ENCODE results near the gene CEP70. TPM values are rescaled to one million over a fixed set of nuclear protein-coding genes. Genes with fewer than 3 reads are reported as not detected.
"Not testable (repeated sequence)": the region's sequence is repeated elsewhere in the genome, so short reads cannot be mapped to it uniquely, and the experiment has no call there.

Gene CEP70, protein sequence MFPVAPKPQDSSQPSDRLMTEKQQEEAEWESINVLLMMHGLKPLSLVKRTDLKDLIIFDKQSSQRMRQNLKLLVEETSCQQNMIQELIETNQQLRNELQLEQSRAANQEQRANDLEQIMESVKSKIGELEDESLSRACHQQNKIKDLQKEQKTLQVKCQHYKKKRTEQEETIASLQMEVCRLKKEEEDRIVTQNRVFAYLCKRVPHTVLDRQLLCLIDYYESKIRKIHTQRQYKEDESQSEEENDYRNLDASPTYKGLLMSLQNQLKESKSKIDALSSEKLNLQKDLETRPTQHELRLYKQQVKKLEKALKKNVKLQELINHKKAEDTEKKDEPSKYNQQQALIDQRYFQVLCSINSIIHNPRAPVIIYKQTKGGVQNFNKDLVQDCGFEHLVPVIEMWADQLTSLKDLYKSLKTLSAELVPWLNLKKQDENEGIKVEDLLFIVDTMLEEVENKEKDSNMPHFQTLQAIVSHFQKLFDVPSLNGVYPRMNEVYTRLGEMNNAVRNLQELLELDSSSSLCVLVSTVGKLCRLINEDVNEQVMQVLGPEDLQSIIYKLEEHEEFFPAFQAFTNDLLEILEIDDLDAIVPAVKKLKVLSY
- polyA plus RNA-seq (ENCODE audit: insufficient read length in 10 of 10), result 10 to 100 TPM; 15.5 to 27.4 (median 21.2) TPM
- long read RNA-seq, donor 1, result 0 reads
- long read RNA-seq, donor 2, partial matches to known transcripts, result 0 of 1 reads
- long read RNA-seq, donor 2, other reads (novel, unspliced or antisense), result 0 of 1 reads
- long read RNA-seq, donor 3, result 0 reads
- long read RNA-seq, donor 4, partial matches to known transcripts, result 0 of 2 reads
- long read RNA-seq, donor 4, other reads (novel, unspliced or antisense), result 0 of 2 reads
- long read RNA-seq, donor 5, partial matches to known transcripts, result 0 of 1 reads
- long read RNA-seq, donor 5, other reads (novel, unspliced or antisense), result 0 of 1 reads
- long read RNA-seq, donor 6, result 0 reads
- long read RNA-seq, donor 7, partial matches to known transcripts, result 0 of 1 reads
- long read RNA-seq, donor 7, other reads (novel, unspliced or antisense), result 0 of 1 reads
- long read RNA-seq, donor 8, partial matches to known transcripts, result 0 of 3 reads
- long read RNA-seq, donor 8, other reads (novel, unspliced or antisense), result 0 of 3 reads
- long read RNA-seq, donor 9, result 0 reads

DNA sequence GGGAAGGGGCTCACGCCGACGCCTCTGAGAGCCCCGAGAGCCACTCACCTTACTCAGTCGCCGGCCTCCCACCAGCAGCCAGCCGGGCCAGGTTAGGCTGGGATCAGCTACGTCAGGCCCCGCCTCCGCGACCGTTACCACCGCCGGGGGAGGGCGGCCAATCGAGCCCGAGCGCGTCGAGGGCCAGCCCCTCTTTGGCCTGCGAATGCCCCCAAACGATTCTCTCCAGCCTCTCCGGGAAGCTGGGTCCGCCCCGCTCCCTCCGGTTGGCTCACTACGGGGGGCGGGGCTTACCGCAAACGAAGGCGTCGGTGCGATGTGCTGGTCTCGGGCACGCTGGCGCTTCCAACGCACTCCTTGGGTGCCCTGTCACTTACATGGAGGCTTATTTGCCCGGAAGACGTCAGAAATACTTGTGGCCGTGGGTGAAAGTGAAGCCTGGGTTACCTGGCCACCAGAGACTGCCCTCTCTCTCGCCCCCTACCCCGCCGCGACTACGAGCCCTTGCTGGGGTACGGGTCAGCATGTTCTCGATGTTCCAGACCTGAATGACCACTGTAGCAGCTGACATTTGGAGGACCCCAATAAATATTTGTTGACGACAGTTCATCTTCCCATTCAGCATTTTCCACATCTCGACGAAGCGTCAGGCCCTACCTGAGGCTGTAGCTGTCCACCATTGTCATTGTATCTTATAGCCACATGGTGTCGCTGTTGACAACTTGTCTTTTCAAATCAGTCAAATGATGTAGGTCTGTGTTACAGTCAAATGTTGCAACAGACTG lies at the start of gene CEP70:
TSS of gene CEP70 (minus strand) at position 111 of the 785 bp plus-strand sequence. CDS start 21,333 bp downstream, outside the sequence.
- DNase-seq, result peak; percentile 92 to 97 (median 94)

DNA sequence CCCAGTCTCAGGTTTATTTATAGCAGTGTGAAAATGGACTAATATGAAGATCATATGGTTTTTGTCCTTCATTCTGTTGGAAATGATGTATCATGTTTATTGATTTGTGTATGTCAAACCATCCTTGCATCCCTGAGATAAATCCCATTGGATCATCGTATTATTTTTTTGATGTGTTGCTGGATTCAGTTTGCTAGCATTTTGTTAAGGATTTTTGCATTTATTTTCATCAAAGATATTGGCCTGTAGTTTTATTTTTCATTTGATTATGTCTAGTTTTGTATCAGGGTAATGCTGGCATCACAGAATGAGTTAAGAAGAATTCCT lies 48.8 kb upstream of the CEP70 start:
- no peak for DNase-seq

DNA sequence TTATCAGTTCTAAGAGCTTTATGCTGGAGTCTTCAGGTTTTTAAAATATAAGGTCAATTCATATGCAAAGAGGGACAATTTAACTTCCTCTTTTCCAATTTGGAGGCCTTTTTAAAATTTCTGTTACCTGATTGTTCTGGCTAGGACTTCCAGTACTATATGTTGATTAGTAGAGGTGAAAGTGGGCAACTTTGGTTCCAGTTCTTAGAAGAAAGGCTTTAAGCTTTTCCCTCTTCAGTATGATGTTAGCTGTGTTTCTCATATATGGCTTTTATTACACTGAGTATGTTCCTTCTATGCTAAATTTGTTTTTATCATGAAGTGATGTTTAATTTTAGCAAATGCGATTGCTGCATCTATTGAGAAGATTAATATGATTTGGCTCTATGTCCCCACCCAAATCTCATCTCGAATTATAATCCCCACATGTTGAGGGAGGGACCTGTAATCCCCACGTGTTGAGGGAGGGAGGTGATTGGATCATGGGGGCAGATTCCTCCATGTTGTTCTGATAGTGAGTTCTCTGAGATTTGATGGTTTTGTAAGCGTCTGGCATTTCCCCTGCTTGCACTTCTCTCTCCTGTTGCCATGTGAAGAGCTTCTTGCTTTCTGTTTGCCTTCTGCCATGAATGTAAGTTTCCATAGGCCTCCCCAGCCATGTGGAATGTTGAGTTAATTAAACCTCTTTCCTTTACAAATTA lies 48.3 kb upstream of the CEP70 start:
- no peak for DNase-seq

DNA sequence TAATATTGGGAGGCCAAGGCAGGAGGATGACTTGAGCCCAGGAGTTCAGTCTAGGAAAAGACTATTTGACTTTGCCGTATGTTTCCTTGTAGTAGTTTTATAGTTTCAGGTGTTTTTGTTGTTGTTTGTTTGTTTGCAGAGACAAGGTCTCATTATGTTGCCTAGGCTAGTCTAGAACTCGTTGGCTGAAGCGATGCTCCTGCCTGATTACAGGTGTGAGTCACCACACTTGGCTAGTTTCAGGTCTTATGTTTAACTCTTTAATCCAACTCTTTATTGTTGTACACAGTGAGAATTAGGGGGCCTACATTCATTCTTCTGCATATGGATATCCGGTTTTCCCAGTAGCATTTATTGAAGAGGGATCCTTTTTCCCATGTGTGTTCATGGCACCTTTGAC lies 46.5 kb upstream of the CEP70 start:
- no peak for DNase-seq

DNA sequence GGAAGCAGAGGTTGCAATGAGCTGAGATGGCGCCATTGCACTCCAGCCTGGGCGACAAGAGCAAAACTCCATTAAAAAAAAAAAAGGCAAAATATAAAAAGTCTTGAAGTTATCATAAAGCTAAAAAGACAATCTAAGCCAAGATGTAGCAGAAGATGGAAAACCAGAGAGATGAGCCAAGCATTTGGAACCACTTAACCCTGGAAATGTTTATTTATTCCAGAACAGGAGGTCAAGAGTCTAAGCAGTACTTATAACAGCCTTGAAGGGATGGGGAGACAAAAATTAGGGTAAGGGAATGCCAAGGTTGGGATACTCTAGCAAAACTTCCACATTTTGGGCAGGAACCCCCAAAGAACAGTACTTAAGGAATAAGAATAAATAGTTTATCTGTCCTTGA lies 44.6 kb upstream of the CEP70 start:
- DNase-seq, result peak; percentile 26 to 70 (median 42)

DNA sequence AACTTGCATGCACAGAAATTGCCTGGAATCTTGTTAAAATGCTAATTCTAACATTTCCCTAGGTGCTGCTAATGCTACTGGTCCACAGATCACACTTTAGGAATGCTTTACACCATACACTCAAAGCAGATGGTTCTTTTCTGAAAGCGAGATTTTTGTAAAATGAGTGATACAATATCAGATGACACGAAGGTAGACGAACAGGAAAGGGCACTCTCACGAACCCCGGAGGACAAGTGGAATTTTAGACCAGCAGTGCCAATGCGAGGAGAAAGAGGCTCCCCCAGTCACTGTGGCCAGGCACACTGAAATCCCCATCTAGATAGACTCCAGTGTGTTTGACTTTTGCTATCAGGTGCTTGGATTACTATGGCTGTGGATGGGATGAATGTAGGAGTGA lies 35.5 kb upstream of the CEP70 start:
- no peak for DNase-seq

DNA sequence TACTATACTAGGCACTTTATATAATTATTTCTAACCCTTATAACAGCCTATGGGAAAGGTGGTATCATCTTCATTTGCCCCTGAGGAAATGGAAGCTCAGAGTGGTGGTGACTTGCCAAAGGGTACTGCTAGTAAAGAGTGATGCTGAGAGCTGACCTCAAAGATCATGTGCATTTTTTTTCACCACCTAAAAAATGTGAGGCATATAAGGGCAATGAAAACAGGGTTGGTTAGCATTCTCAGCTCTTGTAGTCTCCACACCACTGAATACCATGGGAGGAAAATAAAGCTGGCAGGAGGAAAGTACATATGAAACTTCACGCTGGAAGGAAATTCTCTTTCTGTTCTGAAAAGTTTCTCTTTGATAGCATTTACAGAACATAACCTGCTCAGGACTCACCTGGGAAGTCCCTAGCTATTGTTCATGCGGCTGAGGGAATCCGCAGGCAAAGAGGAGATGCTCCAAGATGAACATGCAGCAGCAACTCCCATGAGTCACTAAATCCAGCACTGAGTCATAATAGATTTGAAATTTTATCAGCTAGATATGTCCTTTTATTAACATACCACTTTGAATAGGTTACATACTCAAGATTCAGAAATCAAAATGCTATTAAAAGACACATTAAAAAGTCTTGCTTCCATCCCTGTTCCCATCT lies 31.8 kb upstream of the CEP70 start:
- DNase-seq, result no peak

DNA sequence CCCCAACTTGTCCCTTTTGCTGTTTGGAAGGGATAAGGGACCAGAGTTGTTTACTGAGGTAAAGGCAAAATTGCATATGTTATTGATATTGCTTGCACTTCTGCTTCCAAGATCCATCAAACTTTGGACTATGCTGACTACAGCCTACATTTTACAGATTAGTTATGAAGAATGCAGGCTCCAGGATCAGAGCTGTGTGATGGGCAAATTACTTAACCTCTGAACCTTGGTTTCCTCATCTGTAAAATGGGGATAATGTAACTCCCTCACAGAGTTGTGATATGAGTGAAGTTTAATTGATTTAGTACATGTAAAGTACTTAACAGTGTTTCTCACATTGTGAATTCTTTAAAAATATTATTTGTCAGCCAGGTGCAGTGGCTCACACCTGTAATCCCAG lies 30.5 kb upstream of the CEP70 start:
- no peak for DNase-seq

DNA sequence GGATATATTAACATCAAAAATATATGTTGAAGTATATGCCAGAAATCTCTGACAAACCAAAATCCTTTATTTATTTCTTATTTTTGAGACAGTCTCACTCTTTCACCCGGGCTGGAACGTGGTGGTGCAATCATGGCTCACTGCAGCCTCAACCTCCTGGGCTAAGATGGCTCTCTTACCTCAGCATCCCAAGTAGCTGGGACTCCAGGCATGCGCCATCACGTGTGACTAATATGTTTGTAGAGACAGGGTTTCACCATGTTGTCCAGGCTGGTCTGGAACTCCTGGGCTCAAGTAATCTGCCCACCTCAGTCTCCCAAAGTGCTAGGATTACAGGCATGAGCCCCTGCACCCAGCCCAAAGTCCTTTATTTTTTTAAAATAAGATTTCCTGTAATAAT lies 26.4 kb upstream of the CEP70 start:
- no peak for DNase-seq

DNA sequence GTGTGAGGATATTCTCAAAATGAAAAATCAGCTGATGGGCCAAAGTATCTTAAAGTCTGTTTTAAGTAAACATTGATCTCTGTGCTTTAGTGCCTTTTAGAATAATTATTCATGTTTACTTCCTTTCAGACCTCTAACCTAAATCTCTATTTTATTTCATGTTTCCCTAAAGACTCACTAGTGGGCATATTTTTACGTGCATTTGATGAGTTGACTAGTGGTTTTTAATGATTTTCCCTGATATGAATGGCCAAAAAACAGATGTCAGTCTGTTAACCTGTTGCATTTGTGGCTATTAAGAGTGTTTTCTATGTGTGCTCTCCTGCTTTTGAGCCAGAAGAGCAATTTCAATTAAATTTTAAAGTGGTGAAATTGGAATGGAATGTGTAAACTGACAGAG lies 21.4 kb upstream of the CEP70 start:
- DNase-seq, result no peak

DNA sequence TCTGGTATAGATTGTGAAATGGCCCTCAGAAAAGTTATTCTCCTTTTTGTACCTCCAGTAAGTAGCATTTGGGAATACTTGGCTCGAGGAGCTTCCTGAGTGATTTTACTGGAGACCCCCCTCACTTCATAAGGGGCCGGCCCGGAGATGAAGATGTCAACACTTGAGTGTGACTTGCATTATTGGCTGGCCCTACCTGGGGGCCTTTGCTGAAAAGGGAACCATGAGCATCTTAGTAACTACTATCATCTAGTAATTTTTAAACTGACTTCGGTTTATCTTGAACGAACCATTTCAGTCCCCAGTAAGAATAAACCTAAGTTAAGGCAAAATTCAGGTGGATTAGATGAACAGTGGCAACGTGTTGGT lies 15.8 kb upstream of the CEP70 start:
- no peak for DNase-seq

DNA sequence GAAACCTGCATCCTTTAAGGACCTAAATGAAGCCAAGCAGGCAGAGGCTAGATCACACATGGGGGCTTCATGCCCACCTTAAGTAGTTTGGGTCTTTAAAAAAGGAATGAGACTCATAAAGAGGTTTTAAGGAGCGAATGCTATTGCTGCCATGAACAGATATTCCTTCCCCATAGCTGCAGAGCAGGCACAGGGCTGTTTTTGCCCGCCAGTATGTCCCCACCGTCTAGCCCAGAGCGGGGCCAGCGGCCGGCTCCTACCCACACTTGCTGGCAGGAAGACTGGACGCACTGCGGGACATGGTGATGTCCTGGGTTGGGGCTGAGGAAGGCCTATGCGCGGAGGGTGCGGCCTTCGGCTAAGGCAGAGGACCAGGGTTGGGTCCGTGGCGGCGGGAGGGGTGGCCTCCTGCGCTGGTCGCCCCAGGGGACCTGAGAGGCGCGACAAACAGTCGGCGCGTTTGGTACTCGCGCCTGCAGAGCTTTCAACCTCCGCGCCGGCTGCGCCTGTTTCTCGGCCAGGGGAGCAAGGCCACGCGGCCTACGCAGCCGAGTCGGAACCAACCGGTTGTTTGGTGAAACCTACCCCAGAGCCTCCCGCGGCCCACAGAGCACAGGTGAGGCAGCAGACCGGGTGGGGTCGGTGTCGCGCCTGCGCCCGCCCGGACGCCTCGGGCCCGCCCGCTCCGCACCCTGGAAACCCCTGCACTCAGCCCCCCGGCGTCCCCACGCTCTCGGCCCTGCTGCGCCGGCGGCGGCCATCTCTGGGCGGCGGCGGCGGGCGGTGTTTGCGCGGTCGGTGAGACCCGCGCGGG lies 14.5 kb upstream of the CEP70 start, which contains the start of gene FAIM:
TSS of gene FAIM (plus strand) at position 450 of the 814 bp plus-strand sequence. CDS start 10,956 bp downstream, outside the sequence.
- peak; percentile 50 to 95 (median 79) for DNase-seq

DNA sequence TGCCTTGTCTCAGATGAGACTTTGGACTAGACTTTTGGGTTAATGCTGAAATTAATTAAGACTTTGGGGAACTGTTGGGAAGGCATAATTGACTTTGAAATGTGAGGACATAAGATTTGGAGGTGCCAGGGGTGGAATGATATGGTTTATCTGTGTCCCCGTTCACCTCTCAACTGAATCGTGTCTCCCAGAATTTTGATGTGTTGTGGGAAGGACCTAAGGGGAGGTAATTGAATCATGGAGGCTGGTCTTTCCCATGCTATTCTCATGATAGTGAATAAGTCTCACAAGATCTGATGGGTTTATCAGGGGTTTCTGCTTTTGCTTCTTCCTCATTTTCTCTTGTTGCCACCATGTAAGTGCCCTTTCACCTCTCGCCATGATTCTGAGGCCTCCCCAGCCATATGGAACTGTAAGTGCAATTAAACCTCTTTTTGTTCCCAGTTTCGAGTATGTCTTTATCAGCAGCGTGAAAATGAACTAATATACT lies 10.1 kb upstream of the CEP70 start:
- DNase-seq, result not testable (repeated sequence)

DNA sequence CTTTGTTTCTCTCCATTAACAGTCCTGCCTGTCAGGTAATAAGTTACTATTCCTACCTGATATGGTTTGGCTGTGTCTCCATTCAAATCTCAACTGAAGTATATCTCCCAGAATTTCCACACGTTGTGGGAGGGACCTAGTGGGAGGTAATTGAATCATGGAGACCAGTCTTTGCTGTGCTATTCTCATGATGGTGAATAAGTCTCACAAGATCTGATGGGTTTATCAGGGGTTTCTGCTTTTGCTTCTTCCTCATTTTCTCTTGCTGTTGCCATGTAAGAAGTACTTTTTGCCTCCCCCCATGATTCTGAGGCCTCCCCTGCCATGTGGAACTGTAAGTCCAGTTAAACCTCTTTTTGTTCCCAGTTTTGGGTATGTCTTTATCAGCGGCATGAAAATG lies 7.6 kb upstream of the CEP70 start:
- DNase-seq, result not testable (repeated sequence)

DNA sequence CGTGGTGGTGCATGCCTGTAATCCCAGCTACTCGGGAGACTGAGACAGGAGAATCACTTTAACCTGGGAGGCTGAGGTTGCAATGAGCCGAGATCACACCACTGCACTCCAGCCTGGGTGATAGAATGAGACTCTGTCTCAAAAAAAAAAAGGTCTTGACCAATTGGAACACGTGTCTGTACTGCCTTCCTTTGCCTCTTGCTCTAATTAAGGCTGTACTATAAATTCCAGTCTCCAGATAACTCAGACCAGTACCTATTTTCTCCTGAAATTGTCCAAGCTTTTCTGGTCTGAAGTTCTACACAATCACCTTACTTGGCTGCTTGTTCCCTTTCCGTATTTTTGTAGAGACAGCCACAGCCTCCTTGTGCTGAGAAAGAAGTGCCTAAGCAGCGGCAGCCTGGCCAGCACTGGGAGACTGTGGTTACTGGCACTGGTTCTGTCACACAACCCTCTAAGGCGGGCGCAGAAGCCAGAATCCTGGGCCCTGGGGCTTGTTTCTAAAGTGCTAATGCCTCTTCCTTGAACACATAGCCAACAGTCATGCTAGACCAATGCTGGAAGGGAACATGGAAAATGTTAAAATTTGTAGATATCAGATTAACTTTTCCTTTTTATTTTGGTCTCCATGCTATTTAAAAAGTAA lies 6.2 kb upstream of the CEP70 start:
- DNase-seq, result no peak

DNA sequence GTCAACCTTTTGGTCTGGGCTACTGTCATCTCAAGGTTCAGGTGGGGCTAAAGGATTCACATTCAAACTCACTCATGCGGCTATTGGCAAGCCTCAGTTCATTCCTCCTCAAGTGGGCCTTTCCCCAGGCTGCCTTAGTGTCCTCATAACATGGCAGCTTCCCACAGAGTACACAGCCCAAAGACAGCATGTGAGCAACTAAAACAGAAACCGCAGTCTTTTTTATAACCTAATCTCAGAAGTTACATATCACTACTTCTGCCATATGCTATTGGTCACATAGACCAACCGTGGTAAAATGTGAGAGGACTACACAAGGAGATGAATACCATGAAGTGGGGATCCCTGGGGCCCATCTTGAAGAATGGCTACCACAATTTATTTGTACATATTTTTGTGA lies 4.5 kb upstream of the CEP70 start:
- no peak for DNase-seq

DNA sequence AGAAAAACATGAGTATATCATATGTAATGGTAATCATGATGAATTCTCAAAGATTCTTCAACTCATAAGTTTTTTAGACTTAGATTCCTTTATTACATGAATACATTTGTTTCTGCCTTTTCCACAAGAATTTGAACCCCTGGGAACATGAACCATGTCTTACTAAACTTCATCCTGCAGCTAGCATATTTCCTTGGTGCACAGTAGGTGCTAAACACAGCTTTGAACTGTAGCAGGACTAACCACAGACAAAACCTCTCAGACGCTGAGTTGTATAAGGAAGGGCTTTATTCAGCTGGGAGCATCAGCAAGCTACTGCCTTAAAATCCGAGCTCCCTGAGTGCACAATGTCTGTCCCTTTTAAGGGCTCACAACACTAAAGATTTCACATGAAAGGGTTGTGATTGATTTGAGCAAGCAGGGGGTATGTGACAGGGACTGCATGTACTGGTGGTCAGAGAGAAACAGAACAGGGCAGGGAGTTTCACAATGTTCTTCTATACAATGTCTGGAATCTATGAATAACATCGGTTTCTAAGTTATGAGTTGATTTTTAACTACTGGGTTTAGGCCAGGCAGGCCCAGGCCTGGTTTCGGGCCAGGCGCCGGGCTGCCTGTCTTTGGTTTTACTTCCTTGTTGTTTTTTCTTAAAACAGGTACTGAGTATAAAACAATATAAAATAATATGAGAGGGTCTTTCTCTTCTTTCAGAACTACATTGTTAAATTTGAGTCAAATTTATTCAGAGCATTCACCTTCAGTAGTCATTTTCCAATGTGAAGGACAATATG lies 3.3 kb upstream of the CEP70 start:
- not testable (repeated sequence) for DNase-seq

All from muscle of back (tissue), 13 donors.